ENCODE measurements around the gene N4BP2L2. TPM values are rescaled to one million over a fixed set of nuclear protein-coding genes. Genes with fewer than 3 reads are reported as not detected.

Gene N4BP2L2
- polyA plus RNA-seq, 4 donors: 167 to 223 (median 174) TPM

- DNase-seq (ENCODE audit: low read depth in 4 of 4, low spot score in 3 of 4): peak in 3 of 4 donors; percentile 60 to 71 (median 62)
Measured at GRCh38 chr13:32427852-32428580, 110.6 kb downstream of the N4BP2L2 start, which contains the start of gene N4BP2L1. Gene N4BP2L1 (minus strand): TSS chr13:32428130. CDS start chr13:32428082, 48 bp downstream.

- DNase-seq (ENCODE audit: low read depth in 4 of 4, low spot score in 3 of 4): no peak
Measured at GRCh38 chr13:32426990-32427851, 111.4 kb downstream of the N4BP2L2 start.

- no peak for DNase-seq (ENCODE audit: low read depth in 4 of 4, low spot score in 3 of 4)
Measured at GRCh38 chr13:32426191-32426989, 112.2 kb downstream of the N4BP2L2 start.

- no peak for DNase-seq (ENCODE audit: low read depth in 4 of 4, low spot score in 3 of 4)
Measured at GRCh38 chr13:32425158-32425557, 113.4 kb downstream of the N4BP2L2 start.

GRCh38 chr13:32423592-32423991, 115.0 kb downstream of the N4BP2L2 start:
- DNase-seq (ENCODE audit: low read depth in 4 of 4, low spot score in 3 of 4): no peak

- DNase-seq (ENCODE audit: low read depth in 4 of 4, low spot score in 3 of 4): no peak
Measured at GRCh38 chr13:32419862-32420261, 118.7 kb downstream of the N4BP2L2 start.

- no peak for DNase-seq (ENCODE audit: low read depth in 4 of 4, low spot score in 3 of 4)
Measured at GRCh38 chr13:32417995-32418394, 120.6 kb downstream of the N4BP2L2 start.

GRCh38 chr13:32415019-32415418, 123.6 kb downstream of the N4BP2L2 start:
- no peak for DNase-seq (ENCODE audit: low read depth in 4 of 4, low spot score in 3 of 4)

GRCh38 chr13:32414580-32414979, 124.0 kb downstream of the N4BP2L2 start:
- no peak for DNase-seq (ENCODE audit: low read depth in 4 of 4, low spot score in 3 of 4)

GRCh38 chr13:32413284-32413683, 125.3 kb downstream of the N4BP2L2 start:
- DNase-seq (ENCODE audit: low read depth in 4 of 4, low spot score in 3 of 4): no peak

- DNase-seq (ENCODE audit: low read depth in 4 of 4, low spot score in 3 of 4): no peak
Measured at GRCh38 chr13:32409561-32410421, 128.8 kb downstream of the N4BP2L2 start.

- no peak for DNase-seq (ENCODE audit: low read depth in 4 of 4, low spot score in 3 of 4)
Measured at GRCh38 chr13:32409001-32409313, 129.6 kb downstream of the N4BP2L2 start.

GRCh38 chr13:32408296-32409000, 130.1 kb downstream of the N4BP2L2 start:
- no peak for DNase-seq (ENCODE audit: low read depth in 4 of 4, low spot score in 3 of 4)

GRCh38 chr13:32407854-32408253, 130.7 kb downstream of the N4BP2L2 start:
- DNase-seq (ENCODE audit: low read depth in 4 of 4, low spot score in 3 of 4): no peak

GRCh38 chr13:32403108-32403507, 135.5 kb downstream of the N4BP2L2 start:
- no peak for DNase-seq (ENCODE audit: low read depth in 4 of 4, low spot score in 3 of 4)

GRCh38 chr13:32391101-32391619, 147.4 kb downstream of the N4BP2L2 start:
- DNase-seq (ENCODE audit: low read depth in 4 of 4, low spot score in 3 of 4): no peak

- DNase-seq (ENCODE audit: low read depth in 4 of 4, low spot score in 3 of 4): no peak
Measured at GRCh38 chr13:32390484-32390883, 148.1 kb downstream of the N4BP2L2 start.

- no peak for DNase-seq (ENCODE audit: low read depth in 4 of 4, low spot score in 3 of 4)
Measured at GRCh38 chr13:32390048-32390447, 148.5 kb downstream of the N4BP2L2 start.

GRCh38 chr13:32385410-32385809, 153.2 kb downstream of the N4BP2L2 start:
- DNase-seq (ENCODE audit: low read depth in 4 of 4, low spot score in 3 of 4): no peak

All from left renal pelvis (tissue), 4 donors.